H1 (cell line): ENCODE data around the gene GRIP2. TPM values are rescaled to one million over a fixed set of nuclear protein-coding genes. Genes with fewer than 3 reads are reported as not detected.

Experiments
- CEBPB ChIP-seq: IDR thresholded peaks from 2 replicates; pipeline ENCODE4 v1.6.1; 2012; ENCODE audit warnings: low read depth, low read length
- CHD1 ChIP-seq: IDR thresholded peaks from 2 replicates; pipeline ENCODE4 v1.6.1; 2012; ENCODE audit warnings: low read depth, low read length, improper control_type of control experiment
- FOSL1 ChIP-seq: IDR thresholded peaks from 2 replicates; pipeline ENCODE4 v1.6.1; 2011; ENCODE audit warnings: mild to moderate bottlenecking, low read depth, low read length, moderate library complexity; ENCODE audit not compliant: insufficient read depth
- NANOG ChIP-seq: IDR thresholded peaks from 2 replicates; pipeline ENCODE4 v1.6.1; 2011; ENCODE audit warnings: low read length, low read depth, mild to moderate bottlenecking, inconsistent platforms; ENCODE audit not compliant: insufficient read depth, poor library complexity, severe bottlenecking
- ZNF274 ChIP-seq: IDR thresholded peaks from 2 replicates; pipeline ENCODE4 v1.7.0; 2012; ENCODE audit warnings: low read length, borderline replicate concordance; ENCODE audit errors: extremely low read depth
- polyA plus RNA-seq, 7 experiments: library from polyadenylated mRNA; depleted of rRNA in 3 of 7; stranded (reverse) in 5 of 7; unstranded in 2 of 7; fragments of >200 nt in 5 of 7; fragments of 200-250 nt in 2 of 7; gene quantifications; 1 replicate in 5 of 7; 2 replicates in 1 of 7; 4 replicates in 1 of 7; pipeline versions ENCODE4 v1.2.1 to v1.2.3, GENCODE V29; 2011 to 2013; ENCODE audit warnings: missing spikeins in 2 of 7, mixed read lengths in 2 of 7
- total RNA-seq: library from RNA; stranded (reverse); fragmentation: NEBNext Ultra II Directional; extraction: Animal tissue kit (Norgen Biotek cat#: 25700); gene quantifications from 2 replicates; pipeline ENCODE4 v1.2.1, GENCODE V29; 2021

The GRIP2 gene
- total and polyA plus RNA-seq, 2 of the 8 experiments (the other 6 are each of a cell fraction or from before 2014, with no cell fraction given) = 2.5 to 6.4 TPM

DNA sequence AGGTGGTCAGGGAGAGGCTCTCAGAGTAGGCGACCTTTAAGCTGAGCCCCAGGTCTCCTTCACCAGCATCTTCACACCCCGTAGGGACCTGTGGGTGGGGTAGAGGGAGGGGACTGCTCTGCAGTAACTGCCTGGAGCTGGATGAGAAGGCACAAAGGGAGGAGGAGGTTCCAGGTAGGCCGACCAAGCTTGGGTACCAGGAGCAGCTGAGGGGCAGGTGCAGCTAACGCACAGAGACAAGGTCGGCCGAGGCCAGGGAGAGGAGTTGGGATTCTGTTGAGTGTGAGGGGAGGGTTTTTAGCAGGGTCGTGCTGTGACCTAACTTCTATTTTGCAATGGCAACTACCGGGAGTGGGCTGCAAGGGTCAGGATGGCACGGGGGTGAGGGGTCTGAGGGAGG, 5.9 kb upstream of the GRIP2 start (continued):
- TF ChIP-seq NANOG (no peak), ZNF274 (no peak), CHD1 (no peak), CEBPB (no peak), FOSL1 (no peak)
